HG02840 (cell line): ENCODE measurements around the gene PALD1.
A peak's percentile ranks its signal among the peaks of the same experiment; 100 is the strongest.
"Not testable (repeated sequence)": the region's sequence is repeated elsewhere in the genome, so short reads cannot be mapped to it uniquely, and the experiment has no call there.

ENCODE experiments used
- ATAC-seq: cut with Tn5 transposase; IDR thresholded peaks from one replicate; pipeline ENCODE4 v1.9.1; 2021; ENCODE audit warnings: mild to moderate bottlenecking, moderate library complexity, moderate number of reproducible peaks; ENCODE audit not compliant: unreplicated experiment, low FRiP score

PALD1 gene

DNA sequence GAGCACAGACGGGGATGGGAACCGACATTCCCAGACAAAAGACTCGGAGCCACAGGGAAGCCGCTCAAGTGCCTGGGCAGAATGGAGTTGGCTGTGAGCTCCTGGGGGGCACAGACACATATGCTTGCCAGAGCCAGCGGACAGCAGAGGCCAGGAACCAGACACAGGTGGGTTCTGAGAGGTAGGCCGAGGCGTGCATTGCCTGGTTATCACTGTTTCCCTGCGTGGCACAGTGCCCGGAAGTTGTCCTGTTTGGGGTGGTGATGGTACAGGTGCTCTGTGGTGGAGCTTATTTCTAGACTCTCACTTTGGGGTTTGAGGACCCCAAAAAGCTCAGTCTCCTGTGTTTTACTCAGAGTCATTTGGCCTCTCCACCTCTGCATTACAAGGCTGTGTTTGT lies 2.5 kb downstream of the PALD1 start:
- ATAC-seq = no peak

DNA sequence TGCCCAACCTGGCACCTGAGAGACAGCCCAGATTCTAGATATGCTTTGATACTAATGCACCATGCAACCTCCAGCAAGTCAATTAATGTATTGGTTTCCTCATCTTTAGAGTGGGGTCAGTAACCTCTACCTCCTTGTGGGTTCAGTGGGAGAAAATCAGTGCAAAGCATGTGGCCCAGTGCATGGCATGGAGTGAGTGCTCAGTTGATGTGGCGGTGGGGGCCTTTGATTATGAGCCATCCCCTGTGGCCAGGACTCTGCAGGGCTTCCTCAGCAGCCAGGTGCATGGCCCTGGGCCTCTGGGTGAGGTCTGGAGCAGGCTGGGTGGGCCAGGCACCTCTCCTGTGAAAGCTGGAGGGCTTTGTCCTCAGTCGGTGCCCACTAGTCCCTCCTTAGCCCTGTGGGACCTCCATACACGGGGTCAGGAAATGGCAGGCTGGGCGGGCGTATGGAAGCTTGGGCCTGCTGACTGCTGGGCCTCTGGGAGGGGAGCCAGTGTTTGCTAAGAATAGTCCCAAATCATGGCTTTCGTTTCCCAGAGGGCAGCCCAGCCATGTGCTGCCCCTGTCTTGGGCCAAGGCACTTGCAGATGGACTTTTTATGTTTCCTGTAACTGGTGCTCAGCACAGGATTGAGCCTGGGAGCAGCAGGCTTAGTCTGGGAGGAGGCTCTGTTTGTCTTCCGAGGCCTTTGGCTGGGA lies 3.4 kb downstream of the PALD1 start:
- ATAC-seq = no peak

DNA sequence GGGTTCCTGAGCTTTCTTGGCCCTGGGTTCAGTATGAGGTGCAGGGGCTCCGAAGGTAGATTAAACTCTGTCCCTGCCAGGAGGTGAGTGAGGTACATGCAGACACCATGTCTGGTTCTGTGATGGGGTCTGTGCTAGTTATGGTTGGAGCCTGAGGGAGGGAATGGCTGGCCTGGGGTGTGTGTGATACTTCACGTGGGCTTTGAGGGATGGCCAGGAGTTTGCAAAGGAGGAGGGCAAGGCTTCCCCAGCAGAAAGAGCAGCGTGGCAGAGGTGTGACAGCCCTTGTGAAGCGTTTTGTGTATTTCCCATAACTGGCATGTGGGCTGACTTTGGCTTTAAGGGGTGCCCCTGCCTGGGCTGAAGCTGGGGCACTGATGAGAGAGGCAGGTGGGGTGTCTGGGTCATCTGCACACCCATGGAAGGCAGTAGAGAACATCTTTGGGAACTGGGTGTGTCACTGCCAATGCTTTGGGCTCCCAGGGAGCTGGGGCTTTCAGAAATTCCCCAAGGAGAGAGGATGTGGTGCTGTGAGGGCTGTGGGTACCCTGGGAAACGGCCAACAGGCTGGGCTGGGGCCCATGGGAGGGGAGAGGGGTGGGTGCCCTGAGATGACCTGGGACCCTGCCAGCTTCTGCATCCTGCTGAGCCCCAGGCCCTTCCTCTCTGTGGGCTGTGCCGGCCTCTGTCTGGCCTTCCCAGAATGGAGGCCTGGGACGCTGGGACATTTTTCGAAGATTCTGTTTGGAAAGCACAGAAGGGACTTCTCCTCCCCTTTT lies 4.6 kb downstream of the PALD1 start:
- ATAC-seq = no peak

DNA sequence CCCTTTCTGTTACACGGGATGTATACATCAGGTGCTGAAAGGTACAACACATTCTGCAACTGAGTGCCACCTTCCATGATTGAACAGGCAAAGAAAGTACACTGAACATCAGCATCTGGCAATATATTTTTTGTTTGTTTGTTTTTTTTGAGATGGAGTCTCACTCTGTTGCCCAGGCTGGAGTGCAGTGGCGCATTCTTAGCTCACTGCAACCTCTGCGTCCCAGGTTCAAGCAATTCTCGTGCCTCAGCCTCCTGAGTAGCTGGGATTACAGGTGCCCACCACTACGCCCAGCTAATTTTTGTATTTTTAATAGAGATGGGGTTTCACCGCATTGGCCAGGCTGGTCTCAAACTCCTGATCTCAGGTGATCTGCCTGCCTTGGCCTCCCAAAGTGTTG lies 5.3 kb downstream of the PALD1 start:
- not testable (repeated sequence) for ATAC-seq

DNA sequence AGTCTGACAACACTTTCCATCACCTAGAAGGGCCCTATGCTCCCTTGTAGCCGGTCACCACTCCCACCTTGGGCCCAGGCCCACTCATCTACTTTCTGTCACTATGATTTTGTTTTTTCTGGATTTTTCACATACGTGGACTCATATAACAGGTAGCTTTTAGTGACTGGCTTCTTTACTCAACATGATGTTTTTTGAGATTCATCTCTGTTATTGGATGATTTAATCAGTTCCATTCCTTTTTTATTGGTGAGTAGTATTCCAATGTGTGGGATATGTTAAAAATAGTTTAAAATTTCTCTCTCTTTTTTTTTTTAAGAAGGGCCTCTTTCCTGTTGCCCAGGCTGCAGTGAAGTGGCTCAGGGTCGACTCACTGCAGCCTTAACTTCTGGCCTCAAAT lies 9.3 kb downstream of the PALD1 start:
- no peak for ATAC-seq

- ATAC-seq = no peak
Measured at GRCh38 chr10:70490142-70490541, 11.6 kb downstream of the PALD1 start.

GRCh38 chr10:70491614-70492013 lies 13.0 kb downstream of the PALD1 start:
- no peak for ATAC-seq

DNA sequence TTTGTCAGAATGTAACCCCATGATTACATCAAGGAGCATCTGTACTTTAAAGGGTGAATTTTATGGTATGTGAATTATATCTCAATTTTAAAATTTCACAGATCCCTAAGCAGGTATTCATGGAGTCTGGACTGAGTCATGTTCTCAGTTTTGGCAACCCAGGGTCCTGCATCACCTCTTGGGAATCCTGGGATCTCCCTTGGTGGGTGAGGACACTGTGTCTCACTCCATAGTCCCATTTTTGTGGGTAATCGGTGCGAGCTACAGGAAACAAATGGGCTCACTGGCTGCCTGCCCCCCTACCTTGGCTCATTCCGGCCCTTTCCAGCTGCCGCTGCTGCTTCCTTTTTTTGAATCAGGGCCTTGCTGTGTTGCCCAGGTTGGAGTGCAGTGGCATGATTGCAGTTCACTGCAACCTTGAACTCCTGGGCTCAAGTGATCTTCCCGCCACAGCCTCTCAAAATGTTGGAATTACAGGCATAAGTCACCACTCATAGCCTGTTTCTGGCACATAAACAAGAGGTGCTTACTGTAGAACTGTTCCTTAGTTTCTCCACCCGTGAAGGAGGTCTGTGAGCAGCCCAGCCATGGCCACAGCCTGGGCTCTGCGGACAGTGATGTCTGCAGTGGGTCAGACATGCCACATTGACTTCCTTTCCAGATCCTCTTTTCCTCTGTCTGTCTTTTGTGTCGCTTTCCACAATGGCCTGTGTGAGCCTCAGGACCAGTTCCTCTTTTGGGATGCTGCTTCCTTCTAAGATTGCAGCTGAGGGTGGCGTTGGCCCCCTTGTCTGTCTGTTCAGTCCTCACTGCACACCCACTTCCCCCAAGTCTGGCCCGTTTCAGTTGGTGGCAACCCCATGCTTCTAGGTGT lies 14.5 kb downstream of the PALD1 start:
- peak; percentile 27 for ATAC-seq

DNA sequence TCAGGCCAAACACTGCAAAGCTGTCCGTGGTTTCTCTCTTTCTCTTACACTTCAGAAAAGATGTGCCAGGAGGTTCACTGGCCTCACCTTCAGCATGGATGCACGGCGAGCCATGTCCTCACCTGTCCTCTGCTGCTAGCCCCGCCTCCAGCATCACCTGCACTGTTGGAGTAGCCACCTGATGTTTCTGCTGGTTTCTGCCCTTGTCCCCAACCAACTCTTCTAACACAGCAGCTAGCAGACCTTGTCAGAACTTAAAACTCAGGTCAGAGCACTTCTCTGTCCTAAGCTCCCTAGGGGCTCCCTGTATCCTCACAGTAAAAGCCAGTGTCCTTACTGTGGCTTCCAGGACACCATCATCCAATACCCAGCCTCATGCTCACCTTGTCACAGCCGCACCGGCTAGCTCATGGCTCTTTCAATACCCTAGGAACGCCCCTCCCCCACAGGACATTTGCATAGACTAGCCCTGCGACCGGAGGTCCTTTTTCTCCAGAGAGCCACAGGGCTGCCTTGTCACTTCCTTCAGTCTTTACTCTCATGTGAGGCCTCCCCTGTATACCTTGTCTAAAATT lies 15.2 kb downstream of the PALD1 start:
- peak; percentile 64 for ATAC-seq

GRCh38 chr10:70494536-70494935 lies 16.0 kb downstream of the PALD1 start:
- ATAC-seq = no peak

DNA sequence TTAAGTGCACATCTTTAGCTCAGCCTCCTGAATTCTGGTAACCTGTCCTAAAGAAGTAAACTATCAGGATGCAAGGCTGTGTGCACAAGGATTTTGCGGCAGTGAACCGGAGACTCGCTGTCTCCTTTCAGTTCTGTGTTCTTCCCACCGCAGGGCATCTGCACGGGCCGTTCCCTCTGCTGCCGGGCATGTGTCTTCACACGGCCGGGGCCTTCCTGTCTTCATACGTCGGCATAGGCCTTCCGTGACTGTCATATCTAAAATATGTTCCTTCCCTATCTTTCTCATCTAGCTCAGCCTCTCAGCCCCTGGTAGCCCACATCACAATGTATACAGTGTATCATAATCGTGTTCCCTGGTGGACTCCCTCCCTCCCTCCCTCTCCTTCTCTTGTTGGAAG lies 16.4 kb downstream of the PALD1 start:
- ATAC-seq = no peak

DNA sequence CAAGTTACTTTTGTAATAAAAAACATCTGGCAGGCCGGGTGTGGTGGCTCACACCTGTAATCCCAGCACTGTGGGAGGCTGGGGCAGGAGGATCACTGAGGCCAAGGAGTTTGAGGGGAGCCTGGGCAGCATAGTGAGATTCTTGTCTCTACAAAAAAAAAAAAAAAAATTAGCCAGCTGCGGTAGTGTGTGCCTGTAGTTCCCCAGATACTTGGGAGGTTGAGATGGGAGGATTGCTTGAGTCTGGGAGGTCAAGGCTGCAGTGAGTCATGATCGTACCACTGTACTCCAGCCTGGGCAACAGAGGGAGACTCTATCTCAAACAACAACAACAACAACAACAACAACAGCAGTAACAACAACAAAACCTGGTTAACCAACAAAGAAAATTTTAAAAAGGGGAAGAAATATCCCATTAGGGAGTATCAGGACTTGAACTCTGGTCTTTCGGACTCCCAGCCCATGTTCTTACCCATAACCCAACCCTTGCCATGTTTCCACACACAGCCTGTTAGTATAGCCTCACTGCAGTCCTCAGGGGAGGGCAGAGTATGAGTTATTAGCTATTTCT lies 17.2 kb downstream of the PALD1 start:
- no peak for ATAC-seq

DNA sequence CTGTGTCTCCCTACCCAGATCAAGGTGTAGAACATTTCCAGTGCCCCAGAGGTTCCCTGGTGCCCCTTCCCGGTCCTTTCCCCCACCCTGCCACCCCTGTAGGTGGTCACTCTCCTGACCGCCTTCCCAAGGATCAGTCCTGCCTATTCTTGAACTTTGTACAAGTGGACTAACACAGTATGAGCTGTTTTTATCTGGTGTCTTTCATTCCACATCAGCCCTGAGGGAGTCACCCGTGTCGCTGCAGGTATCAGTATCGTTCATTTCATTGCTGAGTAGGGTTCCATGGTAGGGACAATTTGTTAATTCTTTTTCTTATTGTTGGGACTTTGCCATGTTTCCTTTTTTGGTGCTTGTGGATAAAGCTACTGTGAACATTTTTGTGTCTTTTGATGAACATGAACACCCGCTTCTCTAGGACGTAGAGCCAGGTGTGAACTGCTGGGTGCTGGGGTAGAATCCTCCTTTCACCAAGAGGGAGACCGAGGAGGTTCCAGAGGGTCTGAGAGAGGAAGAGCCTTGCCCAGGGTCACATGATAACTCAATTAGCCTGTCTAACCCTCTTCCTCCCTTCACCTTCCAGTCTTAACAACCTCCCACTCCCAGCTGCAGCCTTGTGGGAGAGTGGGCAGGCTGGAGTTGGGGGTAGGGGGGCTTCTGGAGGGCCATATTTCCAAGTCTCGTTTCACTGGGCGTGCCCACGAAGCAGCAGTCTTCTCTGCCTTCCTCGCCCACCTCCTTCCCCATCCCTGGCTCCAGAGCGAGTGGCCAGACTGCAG lies 18.0 kb downstream of the PALD1 start:
- no peak for ATAC-seq

DNA sequence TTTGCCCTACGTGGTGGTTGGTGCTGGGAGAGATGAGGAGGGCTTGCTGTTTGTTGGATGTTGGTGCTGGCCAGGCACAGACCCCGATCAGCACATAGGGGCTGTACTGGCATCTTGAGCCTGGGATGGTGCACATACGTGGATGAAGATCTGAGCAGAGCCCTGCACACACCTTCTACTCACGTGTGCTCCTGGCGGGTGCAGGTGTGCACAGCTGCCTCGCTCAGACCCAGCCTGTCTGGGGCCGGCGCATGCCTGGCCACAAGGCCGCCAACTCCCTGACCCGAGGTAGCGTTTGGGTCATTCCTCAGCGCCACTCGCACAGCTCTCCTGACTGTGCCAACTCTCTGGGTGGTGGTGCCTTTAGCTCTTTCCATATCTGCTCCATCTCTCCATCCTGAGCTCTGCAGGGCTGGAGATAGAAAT lies 18.6 kb downstream of the PALD1 start:
- ATAC-seq = no peak

DNA sequence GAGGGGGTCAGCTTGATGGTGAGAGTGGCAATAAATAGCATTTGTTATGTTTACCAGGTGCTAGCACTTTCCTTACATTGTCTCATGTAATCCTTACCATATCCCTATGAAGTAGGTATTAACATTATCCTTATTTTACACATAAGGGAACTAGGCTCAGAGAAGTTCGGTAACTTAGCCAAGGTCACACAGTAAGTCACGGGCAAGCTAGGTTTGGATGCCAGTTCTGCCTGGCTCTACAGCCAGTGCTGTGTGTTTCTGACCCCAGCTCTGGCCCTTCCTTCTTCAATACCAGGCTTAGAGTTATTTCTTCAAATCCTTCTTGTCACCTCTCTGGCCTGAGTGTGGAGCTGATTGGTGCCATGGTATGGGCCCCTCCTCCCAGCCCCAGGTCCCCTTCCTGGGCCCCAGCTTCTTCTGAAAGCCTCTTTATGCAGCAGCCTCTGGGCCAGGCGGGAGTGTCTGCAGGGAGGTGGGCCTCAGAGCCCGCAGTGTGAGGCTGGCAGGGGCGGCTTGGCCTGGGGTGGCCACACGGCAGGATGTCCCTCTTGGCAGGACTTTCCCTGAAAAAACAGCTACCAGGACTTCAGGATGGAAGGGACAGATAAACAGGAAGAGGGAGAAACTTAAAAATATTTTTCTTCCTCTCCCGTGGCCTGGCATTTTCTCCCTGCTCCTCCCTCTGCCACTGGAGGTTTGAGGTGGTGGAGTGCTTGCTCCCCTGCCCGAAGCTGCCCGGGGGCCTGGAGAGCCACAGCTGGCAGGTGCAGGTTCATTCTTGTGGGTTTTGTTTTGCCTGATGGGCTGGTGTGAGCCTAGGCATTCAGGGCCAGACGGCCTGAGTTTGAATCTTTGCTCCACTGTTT lies 20.6 kb downstream of the PALD1 start:
- no peak for ATAC-seq

DNA sequence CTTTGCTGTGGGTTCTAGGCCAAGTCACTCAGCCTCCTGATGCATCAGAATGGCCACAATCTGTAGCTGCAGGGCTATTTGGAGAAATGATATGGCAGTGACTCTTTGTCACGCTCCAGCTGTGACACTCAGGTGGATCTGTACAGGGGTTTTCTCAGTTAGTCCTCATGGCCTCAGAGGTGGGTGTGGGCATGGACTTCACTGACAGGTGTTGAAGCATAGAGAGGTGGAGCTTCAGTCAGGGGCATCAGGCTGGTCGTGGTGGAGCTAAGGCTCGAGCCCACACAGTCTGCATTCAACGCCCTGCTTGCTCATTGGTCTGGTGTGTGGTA lies 21.2 kb downstream of the PALD1 start:
- ATAC-seq = no peak

DNA sequence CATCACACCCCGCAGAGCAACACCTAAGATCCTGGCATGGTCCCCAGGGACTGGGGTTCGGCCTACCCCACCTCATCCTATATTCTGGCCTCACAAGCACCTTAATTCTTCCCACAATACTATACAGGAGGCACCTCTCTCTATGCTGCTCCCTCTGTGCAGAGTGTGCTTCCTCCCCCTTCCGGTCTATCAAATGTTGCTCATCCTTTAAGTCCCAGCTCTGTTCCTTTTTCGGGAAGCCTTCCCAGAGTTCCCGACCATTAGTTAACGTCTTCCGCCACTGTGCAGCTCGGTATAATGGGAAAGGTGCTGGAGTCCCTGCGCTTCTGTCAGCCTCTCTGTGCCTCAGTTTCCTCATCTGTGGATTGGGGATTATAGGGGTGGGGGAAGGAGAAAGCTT lies 21.8 kb downstream of the PALD1 start:
- no peak for ATAC-seq

GRCh38 chr10:70500812-70501301 lies 22.3 kb downstream of the PALD1 start:
- no peak for ATAC-seq

- ATAC-seq = no peak
Measured at GRCh38 chr10:70502406-70502805, 23.8 kb downstream of the PALD1 start.
